HUES6 (cell line): ENCODE results near the gene SFT2D2.
A peak's percentile ranks its signal among the peaks of the same experiment; 100 is the strongest.
"Not testable (repeated sequence)": the region's sequence is repeated elsewhere in the genome, so short reads cannot be mapped to it uniquely, and the experiment has no call there.

Experiments used
- H3K27ac ChIP-seq: 2 replicates; pipeline ENCODE4 v1.7.0; 2013; ENCODE audit warnings: low read depth, mild to moderate bottlenecking, low read length, inconsistent platforms
- H3K27me3 ChIP-seq: 2 replicates; pipeline ENCODE4 v1.6.1; 2013; ENCODE audit warnings: low read length; ENCODE audit not compliant: control insufficient read depth, insufficient read depth
- H3K36me3 ChIP-seq: 2 replicates; pipeline ENCODE4 v1.6.1; 2013; ENCODE audit warnings: low read length; ENCODE audit not compliant: control insufficient read depth, insufficient read depth
- H3K4me1 ChIP-seq: 2 replicates; pipeline ENCODE4 v1.6.1; 2013; ENCODE audit warnings: low read length; ENCODE audit not compliant: control insufficient read depth, insufficient read depth
- H3K4me3 ChIP-seq: 2 replicates; pipeline ENCODE4 v1.5.1; 2013; ENCODE audit warnings: low read depth, low read length
- H3K9ac ChIP-seq: one replicate; pipeline ENCODE4 v1.6.1; 2013; ENCODE audit warnings: mild to moderate bottlenecking, low read length
- H3K9me3 ChIP-seq: 2 replicates; pipeline ENCODE4 v1.6.1; 2013; ENCODE audit warnings: low read depth, low read length; ENCODE audit not compliant: control insufficient read depth, insufficient read depth

Gene SFT2D2

GRCh38 chr1:168202941-168203654 lies 22.7 kb upstream of the SFT2D2 start:
- Histone ChIP-seq H3K36me3 (peaks cover 19% of the 10 kb centered on the region), H3K27ac (peak overlapping the region; percentile 49), H3K9me3 (peaks cover 9% of the 10 kb centered on the region; the same call in 1 of the 2 replicates), H3K27me3 (no peaks in the 10 kb centered on the region), H3K9ac (no peak overlapping the region), H3K4me3 (no peak overlapping the region), H3K4me1 (peaks cover 7% of the 10 kb centered on the region; the same call in 1 of the 2 replicates)

GRCh38 chr1:168206111-168206510 lies 19.7 kb upstream of the SFT2D2 start:
- H3K36me3 ChIP-seq, result peaks cover 4% of the 10 kb centered on the region; the same call in 1 of the 2 replicates
- H3K4me3 ChIP-seq, result no peak overlapping the region
- H3K27ac ChIP-seq, result no peak overlapping the region
- H3K4me1 ChIP-seq, result peaks cover 7% of the 10 kb centered on the region; the same call in 1 of the 2 replicates
- no peak overlapping the region for H3K9ac ChIP-seq
- H3K27me3 ChIP-seq, result no peaks in the 10 kb centered on the region
- H3K9me3 ChIP-seq, result peaks cover 19% of the 10 kb centered on the region

GRCh38 chr1:168207673-168208072 lies 18.1 kb upstream of the SFT2D2 start:
- H3K9me3 ChIP-seq, result peaks cover 24% of the 10 kb centered on the region
- not testable (repeated sequence) for H3K36me3 ChIP-seq, H3K4me3 ChIP-seq, H3K27me3 ChIP-seq, H3K9ac ChIP-seq, H3K4me1 ChIP-seq, H3K27ac ChIP-seq

- H3K4me3 ChIP-seq, result no peak overlapping the region
- H3K4me1 ChIP-seq, result no peaks in the 10 kb centered on the region
- H3K27me3 ChIP-seq, result no peaks in the 10 kb centered on the region
- no peaks in the 10 kb centered on the region for H3K36me3 ChIP-seq
- H3K27ac ChIP-seq, result no peak overlapping the region
- H3K9me3 ChIP-seq, result peaks cover 31% of the 10 kb centered on the region
- H3K9ac ChIP-seq, result no peak overlapping the region
These were observed 15.5 kb upstream of the SFT2D2 start for GRCh38 chr1:168210312-168210711.

GRCh38 chr1:168213349-168213748 lies 12.5 kb upstream of the SFT2D2 start:
- Histone ChIP-seq H3K9me3 (peaks cover 22% of the 10 kb centered on the region), H3K4me3 (no peak overlapping the region), H3K4me1 (peaks cover 7% of the 10 kb centered on the region; the same call in 1 of the 2 replicates), H3K9ac (no peak overlapping the region), H3K27me3 (no peaks in the 10 kb centered on the region), H3K36me3 (no peaks in the 10 kb centered on the region), H3K27ac (no peak overlapping the region)

GRCh38 chr1:168216171-168216570 lies 9.6 kb upstream of the SFT2D2 start:
- no peak overlapping the region for H3K9ac ChIP-seq
- no peaks in the 10 kb centered on the region for H3K27me3 ChIP-seq
- H3K36me3 ChIP-seq, result no peaks in the 10 kb centered on the region
- no peak overlapping the region for H3K4me3 ChIP-seq
- H3K27ac ChIP-seq, result no peak overlapping the region
- peaks cover 11% of the 10 kb centered on the region for H3K9me3 ChIP-seq
- H3K4me1 ChIP-seq, result peaks cover 7% of the 10 kb centered on the region; the same call in 1 of the 2 replicates

GRCh38 chr1:168217664-168218063 lies 8.1 kb upstream of the SFT2D2 start:
- Histone ChIP-seq H3K27me3 (no peaks in the 10 kb centered on the region), H3K4me3 (no peak overlapping the region), H3K9ac (no peak overlapping the region), H3K4me1 (peaks cover 7% of the 10 kb centered on the region; the same call in 1 of the 2 replicates), H3K27ac (no peak overlapping the region), H3K36me3 (no peaks in the 10 kb centered on the region), H3K9me3 (peaks cover 7% of the 10 kb centered on the region)

- Histone ChIP-seq H3K9me3 (peaks cover 7% of the 10 kb centered on the region), H3K4me3 (no peak overlapping the region), H3K9ac (no peak overlapping the region), H3K4me1 (peaks cover 7% of the 10 kb centered on the region; the same call in 1 of the 2 replicates), H3K27me3 (no peaks in the 10 kb centered on the region), H3K36me3 (no peaks in the 10 kb centered on the region), H3K27ac (no peak overlapping the region)
These were observed 7.1 kb upstream of the SFT2D2 start for GRCh38 chr1:168218658-168219057.

- Histone ChIP-seq H3K9me3 (peaks cover 7% of the 10 kb centered on the region), H3K36me3 (no peaks in the 10 kb centered on the region), H3K4me1 (peaks cover 9% of the 10 kb centered on the region; the same call in 1 of the 2 replicates), H3K27me3 (no peaks in the 10 kb centered on the region), H3K9ac (no peak overlapping the region), H3K4me3 (no peak overlapping the region), H3K27ac (no peak overlapping the region)
These were observed 5.3 kb upstream of the SFT2D2 start for GRCh38 chr1:168220470-168220871.

GRCh38 chr1:168221275-168221674 lies 4.5 kb upstream of the SFT2D2 start:
- no peak overlapping the region for H3K9ac ChIP-seq
- H3K9me3 ChIP-seq, result peaks cover 7% of the 10 kb centered on the region
- no peaks in the 10 kb centered on the region for H3K36me3 ChIP-seq
- peaks cover 11% of the 10 kb centered on the region; the same call in 1 of the 2 replicates for H3K4me1 ChIP-seq
- no peak overlapping the region for H3K27ac ChIP-seq
- H3K4me3 ChIP-seq, result no peak overlapping the region
- no peaks in the 10 kb centered on the region for H3K27me3 ChIP-seq

- no peak overlapping the region for H3K9ac ChIP-seq
These were observed 2.5 kb upstream of the SFT2D2 start for GRCh38 chr1:168223261-168223660.

More at GRCh38 chr1:168223261-168223660, 2.5 kb upstream of the SFT2D2 start:
- Histone ChIP-seq H3K36me3 (no peaks in the 10 kb centered on the region), H3K4me3 (no peak overlapping the region), H3K27ac (no peak overlapping the region), H3K27me3 (no peaks in the 10 kb centered on the region), H3K9me3 (peaks cover 7% of the 10 kb centered on the region), H3K4me1 (peaks cover 12% of the 10 kb centered on the region)
